GM12878 (cell line): Measurements from ENCODE around the gene SLC25A27. TPM values are rescaled to one million over a fixed set of nuclear protein-coding genes. Genes with fewer than 3 reads are reported as not detected.

Source experiments
- ATAC-seq: fragments of 200-7000 bp; cut with Tn5 transposase; 3 replicates; pipeline ENCODE4 v1.9.1; 2020; ENCODE audit warnings: mild to moderate bottlenecking, moderate library complexity
- BruUV-seq: library from RNA; stranded (reverse); fragments of 400-500 nt; replicated peaks from 2 replicates; lab custom pipeline; 2021; lab: Mats Ljungman, UMichigan
- CTCF ChIA-PET: fragments of 300-600 bp; sonication (Branson Sonifier 250); formaldehyde crosslinking; extraction: SDS; loops from one replicate; lab custom pipeline; 2021; ENCODE audit warnings: inconsistent platforms; lab: Yijun Ruan, JAX
- POLR2A ChIA-PET: fragments of 350-600 bp; formaldehyde crosslinking; extraction: SDS; loops from one replicate; lab custom pipeline; 2021; ENCODE audit warnings: inconsistent platforms; lab: Charles Lee
- RAD21 ChIA-PET: fragments of 300-600 bp; sonication (Branson Sonifier 250); formaldehyde crosslinking; loops from one replicate; lab custom pipeline; 2023; ENCODE audit warnings: antibody characterized with exemption; ENCODE audit not compliant: unreplicated experiment; lab: Charles Lee
- SMC1A ChIA-PET: fragments of 300-600 bp; sonication (Branson Sonifier 250); formaldehyde crosslinking; loops from one replicate; lab custom pipeline; 2023; ENCODE audit not compliant: unreplicated experiment, uncharacterized antibody; lab: Charles Lee
- DNase-seq: peaks from one replicate; pipeline ENCODE4 v3.0.0-alpha.2; 2011; ENCODE audit warnings: low read depth, low spot score
- FAIRE-seq: peaks from 3 replicates; lab custom pipeline; 2011; peaks lifted over from hg19 to GRCh38; lab: Jason Lieb, UNC
- H2AFZ ChIP-seq: 2 replicates; pipeline ENCODE4 v1.6.0; 2011; ENCODE audit warnings: low read depth, low read length, control low read depth; ENCODE audit not compliant: control insufficient read depth
- H3K27ac ChIP-seq: 2 replicates; pipeline ENCODE4 v1.5.1; 2011; ENCODE audit warnings: control low read depth; ENCODE audit not compliant: control insufficient read depth, insufficient read depth
- H3K27me3 ChIP-seq, 2 experiments: replicated peaks in 1 of 2; 2 replicates each; pipeline versions ENCODE4 v1.6.0 to v1.6.1; 2011; ENCODE audit warnings: low read length in 1 of 2; ENCODE audit not compliant: control insufficient read depth in 2 of 2, insufficient read depth in 2 of 2
- H3K36me3 ChIP-seq, 2 experiments: 2 replicates each; pipeline ENCODE4 v1.5.1; 2011; ENCODE audit warnings: low read length in 1 of 2; ENCODE audit not compliant: control insufficient read depth in 2 of 2, insufficient read depth in 2 of 2
- H3K4me1 ChIP-seq: 2 replicates; pipeline ENCODE4 v1.6.1; 2011; ENCODE audit warnings: mild to moderate bottlenecking, low read length, moderate library complexity, mixed read lengths; ENCODE audit not compliant: control insufficient read depth, insufficient read depth
- H3K4me2 ChIP-seq: 2 replicates; pipeline ENCODE4 v1.6.0; 2011; ENCODE audit warnings: control low read depth; ENCODE audit not compliant: control insufficient read depth, insufficient read depth
- H3K4me3 ChIP-seq: fragments of 200-600 bp; sonication (generic); 2 replicates; pipeline ENCODE4 v1.5.1; 2016
- H3K79me2 ChIP-seq: 2 replicates; pipeline ENCODE4 v1.6.0; 2011; ENCODE audit warnings: low read length; ENCODE audit not compliant: control insufficient read depth, insufficient read depth
- H3K9ac ChIP-seq: 2 replicates; pipeline ENCODE4 v1.8.0; 2011; ENCODE audit warnings: low read length, control low read depth, mixed read lengths; ENCODE audit not compliant: control insufficient read depth, insufficient read depth
- H3K9me3 ChIP-seq: replicated peaks from 3 replicates; pipeline ENCODE4 v1.5.1; 2011; ENCODE audit warnings: mild to moderate bottlenecking, low read length; ENCODE audit not compliant: control insufficient read depth, insufficient read depth
- H4K20me1 ChIP-seq: 2 replicates; pipeline ENCODE4 v1.6.0; 2011; ENCODE audit not compliant: control insufficient read depth, insufficient read depth
- BCL11A ChIP-seq: IDR thresholded peaks from 2 replicates; pipeline ENCODE4 v1.6.1; 2011; ENCODE audit warnings: low read depth, low read length
- CHD4 ChIP-seq: fragments of 200-600 bp; sonication (generic); IDR thresholded peaks from 2 replicates; pipeline ENCODE4 v1.6.1; 2016; ENCODE audit warnings: mild to moderate bottlenecking
- MTA3 ChIP-seq: IDR thresholded peaks from 2 replicates; pipeline ENCODE4 v1.6.1; 2012; ENCODE audit warnings: low read length, inconsistent platforms, borderline replicate concordance
- MXI1 ChIP-seq: fragments of 150-350 bp; IDR thresholded peaks from 2 replicates; pipeline ENCODE4 v1.6.1; 2011; ENCODE audit warnings: low read depth, mild to moderate bottlenecking, inconsistent platforms, low read length, improper control_type of control experiment
- RELA ChIP-seq: fragments of 450-650 bp; IDR thresholded peaks from 2 replicates; pipeline ENCODE4 v1.8.0; 2014; ENCODE audit warnings: borderline replicate concordance; ENCODE audit not compliant: partially characterized antibody
- YBX1 ChIP-seq: fragments of 450-650 bp; IDR thresholded peaks from 2 replicates; pipeline ENCODE4 v1.6.1; 2016; ENCODE audit warnings: antibody characterized with exemption
- ZNF384 ChIP-seq: IDR thresholded peaks from 2 replicates; pipeline ENCODE4 v1.6.1; 2012; ENCODE audit warnings: low read depth, mild to moderate bottlenecking, low read length, improper control_type of control experiment, borderline replicate concordance
- WGBS: methylation state at CpG from one replicate; pipeline ENCODE4 v1.1.6; 2016; ENCODE audit warnings: low lambda C conversion rate; ENCODE audit not compliant: insufficient replicate concordance, insufficient coverage; ENCODE audit errors: missing lambda C conversion rate; 5-methylcytosine and 5-hydroxymethylcytosine counted together
- in situ Hi-C: fragments of 300-500 bp; cut with MboI; formaldehyde crosslinking; loops from 9 replicates; pipeline ENCODE4 v1.14.3; 2018; ENCODE audit warnings: mixed read lengths
- intact Hi-C: fragments of 100-400 bp; cut with micrococcal nuclease; formaldehyde crosslinking; loops from one replicate; pipeline ENCODE4 v1.14.2; 2022; ENCODE audit not compliant: unreplicated experiment
- polyA plus RNA-seq, 11 experiments: library from polyadenylated mRNA; depleted of rRNA in 4 of 11; unstranded in 6 of 11; stranded (reverse) in 5 of 11; fragments of >200 nt; fragmentation: Nextera tagmentation in 4 of 11; fragmentation: Illumina TruSeq in 1 of 11; extraction: Ambion mirVana in 4 of 11; extraction: Trizol in 1 of 11; gene quantifications; 1 replicate in 1 of 11; 2 replicates in 10 of 11; pipeline versions ENCODE4 v1.2.1 to v1.2.3, GENCODE V29; 2011 to 2016; ENCODE audit warnings: inconsistent platforms in 2 of 11, missing spikeins in 2 of 11, low read depth in 1 of 11
- total RNA-seq, 4 experiments: library from RNA; depleted of rRNA in 3 of 4; stranded (reverse); fragments of >200 nt in 3 of 4; fragmentation: Illumina TruSeq in 1 of 4; extraction: Trizol in 1 of 4; gene quantifications; 2 replicates each; pipeline versions ENCODE4 v1.2.1 to v1.2.3, GENCODE V29; 2013 to 2021
- TF ChIP-seq, protein P1 (sequence below): IDR thresholded peaks from 2 replicates; pipeline ENCODE4 v1.6.1; 2012; ENCODE audit warnings: low read depth, low read length, improper control_type of control experiment
- TF ChIP-seq, protein P2 (sequence below): fragments of 450-650 bp; IDR thresholded peaks from 2 replicates; pipeline ENCODE4 v1.6.1; 2014; ENCODE audit warnings: mild to moderate bottlenecking
- TF ChIP-seq, protein P3 (sequence below): fragments of 450-650 bp; IDR thresholded peaks from 2 replicates; pipeline ENCODE4 v1.6.1; 2018; ENCODE audit warnings: mild to moderate bottlenecking, low read depth, moderate library complexity; ENCODE audit not compliant: partially characterized antibody

The SLC25A27 gene
- total and polyA plus RNA-seq, 10 of the 15 experiments (the other 5 are each of a cell fraction or from before 2014, with no cell fraction given), result not detected

GRCh38 chr6:46612645-46613044 is 40.1 kb upstream of the SLC25A27 start:
- Histone ChIP-seq H3K79me2 (no peaks in the 10 kb centered on the region), H3K4me2 (no peak overlapping the region), H3K4me3 (no peak overlapping the region), H3K27ac (no peak overlapping the region), H3K4me1 (no peaks in the 10 kb centered on the region), H4K20me1 (no peaks in the 10 kb centered on the region), H2AFZ (no peak overlapping the region), H3K27me3 (no peaks in the 10 kb centered on the region; a peak in 2 of 4 replicates), H3K36me3 (no peaks in the 10 kb centered on the region), H3K9ac (no peak overlapping the region), H3K9me3 (no peaks in the 10 kb centered on the region)
- no TSS peak for BruUV-seq
- CTCF ChIA-PET, result interaction anchor here (1.0 to 1.2 kb wide), 2 partner anchors 392 to 522 kb away, joined by 3 to 4 read pairs; no protein-coding TSS in a partner anchor
- RAD21 ChIA-PET, result no interaction called here
- no peak for ATAC-seq
- no peak for FAIRE-seq
- SMC1A ChIA-PET, result interaction anchor here (0.6 to 0.7 kb wide), 2 partner anchors 257 to 276 kb away, joined by 3 read pairs; no protein-coding TSS in a partner anchor
- in situ Hi-C loops (no loop called here), intact Hi-C loops (no loop called here)
- TF ChIP-seq YBX1 (no peak), MXI1 (no peak), ZNF384 (no peak), RELA (no peak), MTA3 (no peak)
- TF ChIP-seq, protein P1, sequence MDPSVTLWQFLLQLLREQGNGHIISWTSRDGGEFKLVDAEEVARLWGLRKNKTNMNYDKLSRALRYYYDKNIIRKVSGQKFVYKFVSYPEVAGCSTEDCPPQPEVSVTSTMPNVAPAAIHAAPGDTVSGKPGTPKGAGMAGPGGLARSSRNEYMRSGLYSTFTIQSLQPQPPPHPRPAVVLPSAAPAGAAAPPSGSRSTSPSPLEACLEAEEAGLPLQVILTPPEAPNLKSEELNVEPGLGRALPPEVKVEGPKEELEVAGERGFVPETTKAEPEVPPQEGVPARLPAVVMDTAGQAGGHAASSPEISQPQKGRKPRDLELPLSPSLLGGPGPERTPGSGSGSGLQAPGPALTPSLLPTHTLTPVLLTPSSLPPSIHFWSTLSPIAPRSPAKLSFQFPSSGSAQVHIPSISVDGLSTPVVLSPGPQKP, result no peak
- WGBS, result 9% methylated on average over 2 of the region's 2 CpGs
- POLR2A ChIA-PET, result no interaction called here
- DNase-seq, result no peak

DNA sequence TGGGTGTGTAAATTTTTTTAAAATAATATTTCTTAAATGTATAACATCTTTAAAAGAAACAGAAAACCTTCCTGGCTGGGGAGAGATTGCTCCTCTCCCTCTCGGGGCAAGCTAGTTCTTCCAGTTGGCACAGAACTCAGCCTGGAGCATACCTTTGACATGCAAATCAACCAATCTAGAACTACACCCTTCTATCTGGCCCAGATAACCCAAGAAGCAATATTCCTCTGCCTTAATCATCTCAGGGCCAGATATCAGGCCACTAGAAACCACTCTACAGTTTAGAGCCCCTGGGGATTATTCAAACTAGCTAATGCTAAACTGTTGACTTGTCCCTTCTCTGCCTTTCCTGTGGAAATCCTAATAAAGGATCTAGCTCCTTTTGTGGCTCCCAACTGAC is 34.0 kb upstream of the SLC25A27 start:
- FAIRE-seq, result no peak
- ChIA-PET RAD21 (no interaction called here), SMC1A (no interaction called here), CTCF (no interaction called here), POLR2A (no interaction called here)
- no TSS peak for BruUV-seq
- Histone ChIP-seq H3K36me3 (no peaks in the 10 kb centered on the region), H3K9me3 (no peaks in the 10 kb centered on the region), H2AFZ (no peak overlapping the region), H3K4me1 (no peaks in the 10 kb centered on the region), H3K4me3 (no peak overlapping the region), H4K20me1 (no peaks in the 10 kb centered on the region), H3K27me3 (no peaks in the 10 kb centered on the region), H3K9ac (no peak overlapping the region), H3K79me2 (no peaks in the 10 kb centered on the region), H3K4me2 (no peak overlapping the region), H3K27ac (no peak overlapping the region)
- intact Hi-C loops (no loop called here), in situ Hi-C loops (no loop called here)
- no peak for DNase-seq
- WGBS, result 80% methylated on average over 1 of the region's 1 CpG
- TF ChIP-seq, protein P2, sequence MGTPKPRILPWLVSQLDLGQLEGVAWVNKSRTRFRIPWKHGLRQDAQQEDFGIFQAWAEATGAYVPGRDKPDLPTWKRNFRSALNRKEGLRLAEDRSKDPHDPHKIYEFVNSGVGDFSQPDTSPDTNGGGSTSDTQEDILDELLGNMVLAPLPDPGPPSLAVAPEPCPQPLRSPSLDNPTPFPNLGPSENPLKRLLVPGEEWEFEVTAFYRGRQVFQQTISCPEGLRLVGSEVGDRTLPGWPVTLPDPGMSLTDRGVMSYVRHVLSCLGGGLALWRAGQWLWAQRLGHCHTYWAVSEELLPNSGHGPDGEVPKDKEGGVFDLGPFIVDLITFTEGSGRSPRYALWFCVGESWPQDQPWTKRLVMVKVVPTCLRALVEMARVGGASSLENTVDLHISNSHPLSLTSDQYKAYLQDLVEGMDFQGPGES, result no peak
- no peak for TF ChIP-seq CHD4
- TF ChIP-seq BCL11A, result no peak
- TF ChIP-seq, protein P3, sequence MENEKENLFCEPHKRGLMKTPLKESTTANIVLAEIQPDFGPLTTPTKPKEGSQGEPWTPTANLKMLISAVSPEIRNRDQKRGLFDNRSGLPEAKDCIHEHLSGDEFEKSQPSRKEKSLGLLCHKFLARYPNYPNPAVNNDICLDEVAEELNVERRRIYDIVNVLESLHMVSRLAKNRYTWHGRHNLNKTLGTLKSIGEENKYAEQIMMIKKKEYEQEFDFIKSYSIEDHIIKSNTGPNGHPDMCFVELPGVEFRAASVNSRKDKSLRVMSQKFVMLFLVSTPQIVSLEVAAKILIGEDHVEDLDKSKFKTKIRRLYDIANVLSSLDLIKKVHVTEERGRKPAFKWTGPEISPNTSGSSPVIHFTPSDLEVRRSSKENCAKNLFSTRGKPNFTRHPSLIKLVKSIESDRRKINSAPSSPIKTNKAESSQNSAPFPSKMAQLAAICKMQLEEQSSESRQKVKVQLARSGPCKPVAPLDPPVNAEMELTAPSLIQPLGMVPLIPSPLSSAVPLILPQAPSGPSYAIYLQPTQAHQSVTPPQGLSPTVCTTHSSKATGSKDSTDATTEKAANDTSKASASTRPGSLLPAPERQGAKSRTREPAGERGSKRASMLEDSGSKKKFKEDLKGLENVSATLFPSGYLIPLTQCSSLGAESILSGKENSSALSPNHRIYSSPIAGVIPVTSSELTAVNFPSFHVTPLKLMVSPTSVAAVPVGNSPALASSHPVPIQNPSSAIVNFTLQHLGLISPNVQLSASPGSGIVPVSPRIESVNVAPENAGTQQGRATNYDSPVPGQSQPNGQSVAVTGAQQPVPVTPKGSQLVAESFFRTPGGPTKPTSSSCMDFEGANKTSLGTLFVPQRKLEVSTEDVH, result no peak
- ATAC-seq, result no peak
